NCI-H2107 (cell line): ENCODE measurements around the gene SFT2D1.
"Not testable (repeated sequence)": the region's sequence is repeated elsewhere in the genome, so short reads cannot be mapped to it uniquely, and the experiment has no call there.

Experiments used
- DNase-seq: peaks from one replicate; lab custom pipeline; 2025; lab: John Stamatoyannopoulos, UW

The SFT2D1 gene

GRCh38 chr6:166342349-166343149 lies at the start of gene SFT2D1:
Gene SFT2D1, minus strand, starts transcription at chr6:166342545. Its CDS starts 64 bp downstream, at chr6:166342481.
- peak; percentile 37 for DNase-seq

- no peak for DNase-seq
Observed at GRCh38 chr6:166389119-166389518, 46.8 kb upstream of the SFT2D1 start.

GRCh38 chr6:166388290-166389004 lies 46.1 kb upstream of the SFT2D1 start:
- DNase-seq, result no peak

GRCh38 chr6:166387642-166388289 lies 45.4 kb upstream of the SFT2D1 start:
- DNase-seq, result no peak

- not testable (repeated sequence) for DNase-seq
Observed at GRCh38 chr6:166387098-166387497, 44.8 kb upstream of the SFT2D1 start.

- no peak for DNase-seq
Observed at GRCh38 chr6:166386111-166386510, 43.8 kb upstream of the SFT2D1 start.

GRCh38 chr6:166383802-166384363 lies 41.5 kb upstream of the SFT2D1 start:
- DNase-seq, result not testable (repeated sequence)

- peak; percentile 88 for DNase-seq
Observed at GRCh38 chr6:166382933-166383801, 40.8 kb upstream of the SFT2D1 start, which contains the start of gene MPC1. Gene MPC1, minus strand, starts transcription at chr6:166382940. Its CDS starts 64 bp downstream, at chr6:166382876.

GRCh38 chr6:166382500-166382932 lies 40.2 kb upstream of the SFT2D1 start:
- DNase-seq, result no peak

GRCh38 chr6:166381733-166382499 lies 39.6 kb upstream of the SFT2D1 start:
- DNase-seq, result peak; percentile 56

- no peak for DNase-seq
Observed at GRCh38 chr6:166381381-166381732, 39.0 kb upstream of the SFT2D1 start.

- no peak for DNase-seq
Observed at GRCh38 chr6:166379800-166380199, 37.5 kb upstream of the SFT2D1 start.

GRCh38 chr6:166379103-166379586 lies 36.8 kb upstream of the SFT2D1 start:
- no peak for DNase-seq

GRCh38 chr6:166377721-166378120 lies 35.4 kb upstream of the SFT2D1 start:
- DNase-seq, result no peak

GRCh38 chr6:166375013-166375412 lies 32.7 kb upstream of the SFT2D1 start:
- no peak for DNase-seq

- no peak for DNase-seq
Observed at GRCh38 chr6:166370489-166370888, 28.1 kb upstream of the SFT2D1 start.

- DNase-seq, result no peak
Observed at GRCh38 chr6:166369782-166370181, 27.4 kb upstream of the SFT2D1 start.

- DNase-seq, result no peak
Observed at GRCh38 chr6:166366921-166367320, 24.6 kb upstream of the SFT2D1 start.

- DNase-seq, result no peak
Observed at GRCh38 chr6:166365806-166366205, 23.5 kb upstream of the SFT2D1 start.

- no peak for DNase-seq
Observed at GRCh38 chr6:166365221-166365620, 22.9 kb upstream of the SFT2D1 start.
